Caco-2 (cell line): ENCODE measurements around the gene HACE1. TPM values are rescaled to one million over a fixed set of nuclear protein-coding genes. Genes with fewer than 3 reads are reported as not detected.
"Not testable (repeated sequence)": the region's sequence is repeated elsewhere in the genome, so short reads cannot be mapped to it uniquely, and the experiment has no call there.

Experiments
- BruUV-seq: library from RNA; stranded (reverse); fragments of 400-500 nt; replicated peaks from 2 replicates; lab custom pipeline; 2021; lab: Mats Ljungman, UMichigan
- CTCF ChIA-PET: fragments of 300-600 bp; sonication (Branson Sonifier 250); formaldehyde crosslinking; loops from one replicate; lab custom pipeline; 2022; ENCODE audit warnings: antibody characterized with exemption; lab: Charles Lee
- POLR2A ChIA-PET: fragments of 300-600 bp; sonication (Branson Sonifier 250); formaldehyde crosslinking; loops from one replicate; lab custom pipeline; 2022; ENCODE audit warnings: antibody characterized with exemption; lab: Charles Lee
- DNase-seq, 2 experiments: peaks; one replicate each; pipeline versions ENCODE4 v3.0.0 to v3.0.0-alpha.2; 2020 to 2022
- H3K27me3 ChIP-seq: replicated peaks from 2 replicates; pipeline ENCODE4 v1.6.0; 2011; ENCODE audit warnings: low read length; ENCODE audit not compliant: control insufficient read depth, insufficient read depth
- H3K36me3 ChIP-seq: 2 replicates; pipeline ENCODE4 v1.5.1; 2011; ENCODE audit warnings: low read length; ENCODE audit not compliant: control insufficient read depth, insufficient read depth
- H3K4me1 ChIP-seq: fragments of 250-450 bp; sonication (Bioruptor Pico); 2 replicates; pipeline ENCODE4 v1.5.1; 2020; ENCODE audit warnings: mild to moderate bottlenecking
- H3K4me3 ChIP-seq: 2 replicates; pipeline ENCODE4 v1.5.1; 2011; ENCODE audit warnings: low read depth, mild to moderate bottlenecking, control low read depth, low read length
- H3K9me3 ChIP-seq: fragments of 250-450 bp; sonication (Bioruptor Pico); 2 replicates; pipeline ENCODE4 v1.5.1; 2020; ENCODE audit warnings: mild to moderate bottlenecking, moderate library complexity
- H3K27ac Mint-ChIP-seq: one replicate; pipeline ENCODE4 v1.8.0; 2022; ENCODE audit warnings: mixed read lengths; ENCODE audit not compliant: unreplicated experiment
- H3K27me3 Mint-ChIP-seq: one replicate; pipeline ENCODE4 v1.8.0; 2022; ENCODE audit warnings: mixed read lengths; ENCODE audit not compliant: insufficient read depth, unreplicated experiment
- H3K36me3 Mint-ChIP-seq: one replicate; pipeline ENCODE4 v1.8.0; 2022; ENCODE audit warnings: mild to moderate bottlenecking, mixed read lengths; ENCODE audit not compliant: insufficient read depth, unreplicated experiment
- H3K4me1 Mint-ChIP-seq: one replicate; pipeline ENCODE4 v1.8.0; 2022; ENCODE audit warnings: low read depth, mixed read lengths; ENCODE audit not compliant: unreplicated experiment
- H3K4me3 Mint-ChIP-seq: one replicate; pipeline ENCODE4 v1.8.0; 2022; ENCODE audit warnings: mild to moderate bottlenecking, moderate library complexity, mixed read lengths; ENCODE audit not compliant: unreplicated experiment
- H3K9me3 Mint-ChIP-seq: one replicate; pipeline ENCODE4 v1.8.0; 2022; ENCODE audit warnings: mixed read lengths; ENCODE audit not compliant: unreplicated experiment
- CTCF ChIP-seq, 2 experiments: fragments of 200-600 bp in 1 of 2; IDR thresholded peaks; 1 replicate in 1 of 2; 2 replicates in 1 of 2; pipeline versions ENCODE4 v1.5.1 to v1.8.0; 2011 to 2022; ENCODE audit warnings: antibody characterized with exemption in 1 of 2, control low read depth in 1 of 2, inconsistent platforms in 1 of 2, low read depth in 1 of 2, low read length in 1 of 2, mild to moderate bottlenecking in 1 of 2, moderate library complexity in 1 of 2; ENCODE audit not compliant: insufficient read depth in 1 of 2, severe bottlenecking in 1 of 2, unreplicated experiment in 1 of 2
- intact Hi-C: fragments of 100-400 bp; cut with micrococcal nuclease; formaldehyde crosslinking; loops from one replicate; pipeline ENCODE4 v1.10.0; 2022; ENCODE audit not compliant: unreplicated experiment
- total RNA-seq: library from RNA; stranded (reverse); gene quantifications from 2 replicates; pipeline ENCODE4 v1.2.3, GENCODE V29; 2022

The HACE1 gene
- total RNA-seq, 1 experiment from 2014 or later, result 10.0 TPM

DNA sequence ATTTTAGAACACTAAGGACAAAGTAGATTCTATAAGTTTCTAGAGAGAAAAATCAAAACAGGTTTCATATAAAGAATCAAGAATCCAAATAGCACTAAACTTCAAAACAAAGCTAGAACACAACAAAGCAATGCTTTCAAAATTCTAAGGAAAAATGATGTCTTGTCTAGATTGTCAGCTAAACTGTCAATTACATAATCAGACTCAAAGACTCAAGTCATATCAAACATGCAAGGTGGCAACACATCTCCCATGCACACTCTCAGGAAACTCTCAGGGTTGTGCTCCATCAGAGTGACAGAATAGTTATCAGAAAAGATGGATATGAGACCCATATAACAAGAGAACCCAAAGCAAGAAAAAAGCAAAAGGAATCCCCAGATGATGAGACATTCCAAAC, 23.9 kb downstream of the HACE1 start:
- H3K27me3 Mint-ChIP-seq, result no peaks in the 10 kb centered on the region
- H3K4me1 Mint-ChIP-seq, result peaks cover 11% of the 10 kb centered on the region
- H3K27ac Mint-ChIP-seq, result no peak overlapping the region
- intact Hi-C loops, result no loop called here
- no peak for TF ChIP-seq CTCF (IDR thresholded peaks at IDR 0.05; ENCODE audit: insufficient read depth in 1 of 2, low read depth in 1 of 2, low read length in 1 of 2, severe bottlenecking in 1 of 2, unreplicated experiment in 1 of 2)
- POLR2A ChIA-PET, result no interaction called here
- H3K9me3 Mint-ChIP-seq, result no peaks in the 10 kb centered on the region
- CTCF ChIA-PET, result no interaction called here
- Histone ChIP-seq H3K36me3 (no peaks in the 10 kb centered on the region), H3K4me3 (no peak overlapping the region), H3K9me3 (no peaks in the 10 kb centered on the region), H3K27me3 (no peaks in the 10 kb centered on the region), H3K4me1 (peaks cover 5% of the 10 kb centered on the region; the same call in 1 of the 2 replicates)
- BruUV-seq, result no TSS peak
- H3K36me3 Mint-ChIP-seq, result no peaks in the 10 kb centered on the region
- H3K4me3 Mint-ChIP-seq, result no peak overlapping the region
- no peak for DNase-seq

DNA sequence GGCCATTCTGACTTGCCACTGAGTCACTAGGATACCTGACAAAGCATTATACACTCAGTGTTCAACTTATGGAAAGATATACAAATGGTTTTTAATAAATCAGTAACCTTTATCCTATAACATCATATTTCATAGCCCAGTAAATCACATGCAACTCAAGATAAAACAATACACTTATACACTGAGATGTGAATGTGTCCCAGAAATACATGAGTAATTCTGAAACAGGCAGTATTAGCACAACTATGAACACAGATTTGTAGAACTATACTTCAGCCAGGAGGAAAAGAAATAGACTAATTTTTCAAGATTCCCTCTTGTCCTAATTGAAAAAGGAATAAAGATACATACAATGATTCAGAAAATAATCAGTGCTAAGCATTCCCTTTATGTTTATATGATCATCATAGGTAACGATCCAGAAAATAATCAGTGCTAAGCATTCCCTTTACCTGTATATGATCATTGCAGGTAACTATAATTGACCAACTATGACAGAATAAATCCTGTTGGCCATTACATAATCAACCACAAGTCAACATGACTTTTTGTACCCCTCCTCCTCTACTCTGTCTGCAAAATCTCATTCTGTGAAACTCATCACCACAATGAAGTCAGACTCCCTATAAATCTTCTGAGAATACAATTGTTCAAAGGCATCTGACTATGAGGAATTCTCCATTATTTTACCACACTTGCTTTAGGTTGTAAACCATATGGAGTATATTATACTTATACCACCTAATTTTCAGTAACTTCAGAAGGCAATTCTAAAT, 30.3 kb downstream of the HACE1 start:
- H3K9me3 ChIP-seq, result no peaks in the 10 kb centered on the region
- Mint-ChIP-seq H3K4me1 (no peaks in the 10 kb centered on the region), H3K9me3 (no peaks in the 10 kb centered on the region), H3K27me3 (no peaks in the 10 kb centered on the region), H3K4me3 (no peak overlapping the region), H3K27ac (no peak overlapping the region), H3K36me3 (no peaks in the 10 kb centered on the region)
- no TSS peak for BruUV-seq
- intact Hi-C loops, result no loop called here
- no peak for DNase-seq
- CTCF ChIA-PET, result no interaction called here
- H3K27me3 ChIP-seq, result no peaks in the 10 kb centered on the region
- H3K4me3 ChIP-seq, result no peak overlapping the region
- POLR2A ChIA-PET, result no interaction called here
- no peaks in the 10 kb centered on the region; the same call in 1 of the 2 replicates for H3K4me1 ChIP-seq
- TF ChIP-seq CTCF (IDR thresholded peaks at IDR 0.05; ENCODE audit: insufficient read depth in 1 of 2, low read depth in 1 of 2, low read length in 1 of 2, severe bottlenecking in 1 of 2, unreplicated experiment in 1 of 2), result no peak
- H3K36me3 ChIP-seq, result no peaks in the 10 kb centered on the region

DNA sequence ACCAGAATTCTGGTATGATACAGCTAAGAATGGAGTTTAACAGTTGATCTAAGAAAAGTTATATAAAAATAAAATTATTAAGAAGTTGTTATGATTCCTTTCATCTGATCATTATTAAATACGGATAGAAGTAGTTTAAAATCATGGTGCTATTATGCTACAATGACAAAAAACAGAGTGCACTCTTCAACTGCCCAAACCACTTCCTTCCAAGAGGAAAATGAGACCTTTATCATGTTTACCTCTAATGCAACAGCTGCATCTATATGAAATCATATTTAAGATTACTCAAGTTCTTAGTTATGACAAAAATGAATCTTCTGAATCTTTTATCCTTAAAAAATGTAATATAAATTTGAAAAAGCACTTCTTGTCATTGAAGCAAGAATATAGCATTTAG, 31.2 kb downstream of the HACE1 start:
- Histone ChIP-seq H3K36me3 (no peaks in the 10 kb centered on the region), H3K9me3 (no peaks in the 10 kb centered on the region), H3K4me1 (no peaks in the 10 kb centered on the region; the same call in 1 of the 2 replicates), H3K4me3 (no peak overlapping the region), H3K27me3 (no peaks in the 10 kb centered on the region)
- no peak for DNase-seq
- no peaks in the 10 kb centered on the region for H3K27me3 Mint-ChIP-seq
- ChIA-PET POLR2A (no interaction called here), CTCF (no interaction called here)
- no peak overlapping the region for H3K27ac Mint-ChIP-seq
- no peaks in the 10 kb centered on the region for H3K9me3 Mint-ChIP-seq
- H3K4me1 Mint-ChIP-seq, result no peaks in the 10 kb centered on the region
- BruUV-seq, result no TSS peak
- H3K36me3 Mint-ChIP-seq, result no peaks in the 10 kb centered on the region
- H3K4me3 Mint-ChIP-seq, result no peak overlapping the region
- intact Hi-C loops, result no loop called here
- TF ChIP-seq CTCF (IDR thresholded peaks at IDR 0.05; ENCODE audit: insufficient read depth in 1 of 2, low read depth in 1 of 2, low read length in 1 of 2, severe bottlenecking in 1 of 2, unreplicated experiment in 1 of 2), result no peak

DNA sequence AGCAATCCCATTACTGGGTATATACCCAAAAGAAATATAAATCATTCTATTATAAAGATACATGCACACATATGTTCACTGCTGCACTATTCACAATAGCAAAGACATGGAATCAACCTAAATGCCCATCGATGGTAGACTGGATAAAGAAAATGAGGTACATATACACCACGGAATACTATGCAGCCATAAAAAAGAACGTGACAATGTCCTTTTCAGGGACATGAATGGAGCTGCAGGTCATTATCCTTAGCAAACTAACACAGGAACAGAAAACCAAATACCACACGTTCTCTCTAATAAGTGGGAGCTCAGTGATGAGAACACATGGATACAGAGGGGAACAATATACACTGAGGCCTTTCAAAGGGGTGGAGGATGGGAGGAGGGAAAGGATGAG, 38.9 kb downstream of the HACE1 start:
- H3K36me3 ChIP-seq, POLR2A ChIA-PET, H3K36me3 Mint-ChIP-seq, H3K4me3 Mint-ChIP-seq, H3K4me1 ChIP-seq, H3K9me3 ChIP-seq, H3K4me1 Mint-ChIP-seq, CTCF ChIA-PET, H3K27me3 ChIP-seq, H3K27me3 Mint-ChIP-seq, intact Hi-C loops, H3K9me3 Mint-ChIP-seq, DNase-seq, H3K4me3 ChIP-seq, BruUV-seq, H3K27ac Mint-ChIP-seq: not testable (repeated sequence)
